T-helper 22 cell (primary cell): ENCODE data around the gene RNF220.

Source experiments
- DNase-seq: peaks from one replicate; pipeline ENCODE4 v3.0.0-alpha.2; 2020; ENCODE audit warnings: low read depth

RNF220 gene

GRCh38 chr1:44407430-44408211, 2.6 kb downstream of the RNF220 start:
- no peak for DNase-seq

- DNase-seq: no peak
Observed at GRCh38 chr1:44408212-44408582, 3.1 kb downstream of the RNF220 start.

GRCh38 chr1:44408632-44409602, 3.9 kb downstream of the RNF220 start:
- no peak for DNase-seq

- DNase-seq: no peak
Observed at GRCh38 chr1:44409757-44410156, 4.7 kb downstream of the RNF220 start.

GRCh38 chr1:44411861-44412260, 6.8 kb downstream of the RNF220 start:
- DNase-seq: no peak

- no peak for DNase-seq
Observed at GRCh38 chr1:44412601-44413000, 7.5 kb downstream of the RNF220 start.

GRCh38 chr1:44413740-44414139, 8.7 kb downstream of the RNF220 start:
- no peak for DNase-seq

GRCh38 chr1:44415013-44415412, 10.0 kb downstream of the RNF220 start:
- no peak for DNase-seq

- DNase-seq: no peak
Observed at GRCh38 chr1:44416408-44416807, 11.4 kb downstream of the RNF220 start.

- DNase-seq: no peak
Observed at GRCh38 chr1:44417351-44418021, 12.4 kb downstream of the RNF220 start.

- DNase-seq: no peak
Observed at GRCh38 chr1:44418022-44418673, 13.1 kb downstream of the RNF220 start.

- DNase-seq: no peak
Observed at GRCh38 chr1:44419901-44420300, 14.8 kb downstream of the RNF220 start.

GRCh38 chr1:44420535-44420934, 15.5 kb downstream of the RNF220 start:
- no peak for DNase-seq

- no peak for DNase-seq
Observed at GRCh38 chr1:44421446-44421884, 16.4 kb downstream of the RNF220 start.

GRCh38 chr1:44422161-44422560, 17.1 kb downstream of the RNF220 start:
- no peak for DNase-seq

GRCh38 chr1:44423591-44424537, 18.8 kb downstream of the RNF220 start:
- no peak for DNase-seq

- DNase-seq: no peak
Observed at GRCh38 chr1:44424747-44425146, 19.7 kb downstream of the RNF220 start.

GRCh38 chr1:44425341-44426082, 20.5 kb downstream of the RNF220 start:
- no peak for DNase-seq

- DNase-seq: no peak
Observed at GRCh38 chr1:44431861-44432260, 26.8 kb downstream of the RNF220 start.

GRCh38 chr1:44433209-44433608, 28.2 kb downstream of the RNF220 start:
- DNase-seq: no peak
